EL (cell line): ENCODE results near the gene SLX9.
A peak's percentile ranks its signal among the peaks of the same experiment; 100 is the strongest.

ENCODE experiments used
- DNase-seq: peaks from one replicate; pipeline ENCODE4 v3.0.0-alpha.2; 2016

The SLX9 gene

GRCh38 chr21:44949161-44949778 is 9.4 kb downstream of the SLX9 start:
- DNase-seq = no peak

- peak; percentile 73 for DNase-seq
Measured at GRCh38 chr21:44949779-44950198, 10.0 kb downstream of the SLX9 start.

- DNase-seq = no peak
Measured at GRCh38 chr21:44950351-44950750, 10.5 kb downstream of the SLX9 start.

GRCh38 chr21:44951186-44951915 is 11.5 kb downstream of the SLX9 start:
- no peak for DNase-seq

- DNase-seq = no peak
Measured at GRCh38 chr21:44952116-44952928, 12.5 kb downstream of the SLX9 start.

GRCh38 chr21:44952929-44953627 is 13.2 kb downstream of the SLX9 start:
- no peak for DNase-seq

- no peak for DNase-seq
Measured at GRCh38 chr21:44953628-44954021, 13.8 kb downstream of the SLX9 start.

- DNase-seq = no peak
Measured at GRCh38 chr21:44954281-44954771, 14.5 kb downstream of the SLX9 start.

GRCh38 chr21:44955141-44955797 is 15.4 kb downstream of the SLX9 start:
- DNase-seq = no peak

GRCh38 chr21:44955798-44956175 is 16.0 kb downstream of the SLX9 start:
- DNase-seq = no peak

GRCh38 chr21:44956356-44957046 is 16.7 kb downstream of the SLX9 start:
- no peak for DNase-seq

GRCh38 chr21:44957047-44957831 is 17.4 kb downstream of the SLX9 start:
- no peak for DNase-seq

- no peak for DNase-seq
Measured at GRCh38 chr21:44957901-44958451, 18.1 kb downstream of the SLX9 start.

GRCh38 chr21:44958471-44959191 is 18.8 kb downstream of the SLX9 start:
- DNase-seq = peak; percentile 48

GRCh38 chr21:44959376-44960091 is 19.7 kb downstream of the SLX9 start:
- DNase-seq = no peak

- no peak for DNase-seq
Measured at GRCh38 chr21:44960141-44961092, 20.6 kb downstream of the SLX9 start.

GRCh38 chr21:44962403-44962966 is 22.7 kb downstream of the SLX9 start:
- peak; percentile 99 for DNase-seq

- DNase-seq = no peak
Measured at GRCh38 chr21:44964381-44964780, 24.6 kb downstream of the SLX9 start.
